Lung (tissue), 12 donors: ENCODE data around the gene POLR2B. TPM values are rescaled to one million over a fixed set of nuclear protein-coding genes. Genes with fewer than 3 reads are reported as not detected.

Experiments used
- ATAC-seq: fragments of 200-7000 bp; cut with Tn5 transposase; one replicate; pipeline ENCODE4 v1.9.1; 2020; ENCODE audit warnings: moderate number of reproducible peaks; ENCODE audit not compliant: insufficient read depth, low FRiP score
- DNase-seq, 3 donors: peaks; one replicate each; pipeline ENCODE4 v3.0.0-alpha.2; 2013 to 2017
- H3K27ac ChIP-seq, 2 donors: one replicate each; pipeline ENCODE4 v1.5.1; 2013; ENCODE audit warnings: mild to moderate bottlenecking in 2 of 2, moderate library complexity in 2 of 2, control low read depth in 1 of 2, inconsistent platforms in 1 of 2, low read depth in 1 of 2, low read length in 1 of 2
- H3K27me3 ChIP-seq, 3 donors: one replicate each; pipeline ENCODE4 v1.5.1; 2013; ENCODE audit warnings: low read length in 2 of 3; ENCODE audit not compliant: control insufficient read depth in 3 of 3, insufficient read depth in 3 of 3
- H3K36me3 ChIP-seq, 4 donors: one replicate each; pipeline ENCODE4 v1.5.1; 2013; ENCODE audit warnings: low read length in 4 of 4, mild to moderate bottlenecking in 1 of 4, moderate library complexity in 1 of 4; ENCODE audit not compliant: control insufficient read depth in 4 of 4, insufficient read depth in 4 of 4
- H3K4me1 ChIP-seq, 5 donors: one replicate each; pipeline ENCODE4 v1.5.1; 2013; ENCODE audit warnings: low read length in 5 of 5, mild to moderate bottlenecking in 2 of 5, moderate library complexity in 1 of 5; ENCODE audit not compliant: control insufficient read depth in 5 of 5, insufficient read depth in 5 of 5
- H3K4me3 ChIP-seq: one replicate; pipeline ENCODE4 v1.5.1; 2013; ENCODE audit warnings: mild to moderate bottlenecking, control low read depth, moderate library complexity
- H3K9ac ChIP-seq, 2 donors: one replicate each; pipeline ENCODE4 v1.5.1; 2013; ENCODE audit warnings: low read length in 2 of 2, control low read depth in 1 of 2; ENCODE audit not compliant: insufficient read depth in 1 of 2
- H3K9me3 ChIP-seq, 4 donors: one replicate each; pipeline ENCODE4 v1.5.1; 2013; ENCODE audit warnings: low read length in 3 of 4, mild to moderate bottlenecking in 1 of 4, moderate library complexity in 1 of 4; ENCODE audit not compliant: control insufficient read depth in 4 of 4, insufficient read depth in 3 of 4
- WGBS, 2 donors: extraction: QIAGEN DNeasy Blood & Tissue Kit; methylation state at CpG; one replicate each; pipeline ENCODE4 v1.1.7; 2013; 5-methylcytosine and 5-hydroxymethylcytosine counted together
- polyA plus RNA-seq, 2 donors: library from polyadenylated mRNA; stranded (reverse); fragments of 200-250 nt; gene quantifications; one replicate each; pipeline ENCODE4 v1.2.1, GENCODE V29; 2013
- total RNA-seq, 2 donors: library from RNA; depleted of rRNA in 1 of 2; stranded (reverse); fragments of >200 nt in 1 of 2; gene quantifications; one replicate each; pipeline ENCODE4 v1.2.1, GENCODE V29; 2014 to 2021
- TF ChIP-seq, protein P1 (sequence below): IDR thresholded peaks from 2 replicates; pipeline ENCODE4 v1.5.1; 2012; ENCODE audit warnings: mild to moderate bottlenecking; ENCODE audit errors: control extremely low read depth, extremely low read depth
- donor health status: control.
- donor health status: control.
- donor health status: Bipolar disorder and iron deficiency.
- donor health status: healthy.
- donor health status: DM: yes; HTN: yes; CAD: no.

The POLR2B gene
- total and polyA plus RNA-seq, 4 donors = 23.4 to 112 (median 52.8) TPM

DNA sequence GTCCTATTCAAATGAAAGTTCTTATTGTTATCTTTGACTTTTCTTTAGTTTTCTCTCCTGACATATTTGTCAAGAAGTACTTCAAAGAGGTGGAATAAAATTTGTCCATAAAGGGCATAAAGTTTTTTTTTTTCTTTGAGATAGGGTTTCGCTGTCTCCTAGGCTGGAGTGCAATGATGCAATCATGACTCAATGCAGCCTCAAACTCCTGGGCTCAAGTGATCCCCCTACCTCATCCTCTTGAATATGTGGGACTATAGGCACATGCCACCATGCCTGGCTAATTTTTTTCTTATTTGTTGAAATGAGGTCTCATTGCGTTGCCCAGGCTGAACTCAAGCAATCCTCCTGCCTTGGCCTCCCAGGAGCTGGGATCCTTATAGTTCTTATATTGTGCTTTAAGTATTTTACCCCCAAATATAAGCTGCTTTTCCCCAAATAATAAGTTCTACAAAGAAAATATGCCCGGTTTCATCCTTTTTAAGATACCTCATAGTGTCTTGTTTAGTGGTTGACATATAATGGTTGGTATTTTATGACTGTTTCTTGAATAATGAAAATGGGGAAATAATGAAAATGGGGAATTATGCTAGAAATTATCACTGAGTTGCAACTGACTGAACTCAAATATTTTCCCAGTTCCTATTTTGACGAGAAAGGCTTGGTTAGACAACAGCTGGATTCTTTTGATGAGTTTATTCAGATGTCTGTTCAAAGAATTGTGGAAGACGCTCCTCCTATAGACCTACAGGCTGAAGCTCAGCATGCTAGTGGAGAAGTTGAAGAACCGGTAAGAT is 11.6 kb downstream of the POLR2B start:
- Histone ChIP-seq H3K27me3 (no peaks in the 10 kb centered on the region), H3K27ac (no peak overlapping the region), H3K4me3 (no peak overlapping the region), H3K4me1 (peaks cover 0 to 5% (median 2%) of the 10 kb centered on the region in 5 donors), H3K36me3 (peaks cover 25 to 38% (median 29%) of the 10 kb centered on the region in 4 donors), H3K9ac (no peak overlapping the region), H3K9me3 (no peaks in the 10 kb centered on the region)
- ATAC-seq (no peak), DNase-seq (no peak)
- TF ChIP-seq, protein P1, sequence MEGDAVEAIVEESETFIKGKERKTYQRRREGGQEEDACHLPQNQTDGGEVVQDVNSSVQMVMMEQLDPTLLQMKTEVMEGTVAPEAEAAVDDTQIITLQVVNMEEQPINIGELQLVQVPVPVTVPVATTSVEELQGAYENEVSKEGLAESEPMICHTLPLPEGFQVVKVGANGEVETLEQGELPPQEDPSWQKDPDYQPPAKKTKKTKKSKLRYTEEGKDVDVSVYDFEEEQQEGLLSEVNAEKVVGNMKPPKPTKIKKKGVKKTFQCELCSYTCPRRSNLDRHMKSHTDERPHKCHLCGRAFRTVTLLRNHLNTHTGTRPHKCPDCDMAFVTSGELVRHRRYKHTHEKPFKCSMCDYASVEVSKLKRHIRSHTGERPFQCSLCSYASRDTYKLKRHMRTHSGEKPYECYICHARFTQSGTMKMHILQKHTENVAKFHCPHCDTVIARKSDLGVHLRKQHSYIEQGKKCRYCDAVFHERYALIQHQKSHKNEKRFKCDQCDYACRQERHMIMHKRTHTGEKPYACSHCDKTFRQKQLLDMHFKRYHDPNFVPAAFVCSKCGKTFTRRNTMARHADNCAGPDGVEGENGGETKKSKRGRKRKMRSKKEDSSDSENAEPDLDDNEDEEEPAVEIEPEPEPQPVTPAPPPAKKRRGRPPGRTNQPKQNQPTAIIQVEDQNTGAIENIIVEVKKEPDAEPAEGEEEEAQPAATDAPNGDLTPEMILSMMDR = no peak
- WGBS, 2 donors = 77 to 88% methylated on average over 6 of the region's 6 CpGs

DNA sequence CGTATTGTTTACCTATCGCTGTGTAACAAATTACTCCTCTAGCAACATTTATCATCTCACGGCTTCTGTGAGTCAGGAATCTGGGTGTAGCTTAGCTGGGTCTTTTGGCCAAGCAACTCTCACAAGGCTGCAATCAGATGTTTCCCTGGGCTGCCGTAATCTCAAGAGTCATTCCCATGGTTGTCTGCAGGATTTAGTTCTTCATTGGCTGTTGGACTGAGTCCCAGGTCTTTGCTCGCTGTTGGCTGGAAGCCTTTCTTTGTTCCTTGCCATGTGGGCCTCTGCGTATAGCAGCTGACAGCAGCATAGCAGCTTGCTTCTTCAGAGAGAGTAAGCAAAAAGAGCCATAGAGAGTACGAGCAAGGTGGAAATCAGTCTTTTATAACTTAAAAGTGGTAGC is 16.8 kb downstream of the POLR2B start:
- peaks cover 21 to 31% (median 28%) of the 10 kb centered on the region in 4 donors for H3K36me3 ChIP-seq
- DNase-seq (peak; percentile 92 to 98 (median 97)), ATAC-seq (no peak)
- H3K27ac ChIP-seq = no peak overlapping the region
- H3K4me3 ChIP-seq = no peak overlapping the region
- 60 to 77% methylated on average over 7 of the region's 7 CpGs for WGBS, 2 donors
- TF ChIP-seq, protein P1 = no peak
- H3K9me3 ChIP-seq = no peaks in the 10 kb centered on the region
- peaks cover 0 to 12% (median 2%) of the 10 kb centered on the region in 5 donors for H3K4me1 ChIP-seq
- H3K27me3 ChIP-seq = no peaks in the 10 kb centered on the region
- peak overlapping the region in 1 of 2 donors; percentile 70 for H3K9ac ChIP-seq

DNA sequence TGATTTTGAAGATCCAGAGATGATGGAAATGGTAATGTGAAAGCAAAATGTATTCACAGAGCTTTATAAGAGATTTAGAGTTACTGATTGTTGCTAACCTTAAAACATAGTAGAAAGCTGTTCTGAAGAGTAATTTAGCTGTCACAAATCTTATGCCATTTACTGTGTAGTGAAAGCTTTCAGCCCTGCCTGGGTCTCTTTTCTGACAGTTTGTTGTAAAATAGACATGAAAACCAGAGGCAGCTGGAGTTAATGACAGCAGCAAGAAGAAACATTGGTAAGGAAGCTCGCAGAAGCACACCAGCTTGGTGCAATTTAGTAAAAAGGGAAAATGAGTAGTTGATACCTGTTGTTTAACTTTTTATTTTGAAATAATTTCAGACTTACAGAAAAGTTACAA is 21.1 kb downstream of the POLR2B start:
- Histone ChIP-seq H3K9me3 (no peaks in the 10 kb centered on the region), H3K36me3 (peaks cover 23 to 34% (median 30%) of the 10 kb centered on the region in 4 donors), H3K27me3 (no peaks in the 10 kb centered on the region), H3K27ac (no peak overlapping the region), H3K4me1 (peaks cover 0 to 12% (median 2%) of the 10 kb centered on the region in 5 donors), H3K4me3 (no peak overlapping the region), H3K9ac (no peak overlapping the region)
- TF ChIP-seq, protein P1 = no peak
- no peak for DNase-seq
- no peak for ATAC-seq
- 98 to 100% methylated on average over 1 of the region's 1 CpG for WGBS, 2 donors
